ENCODE results near the gene MYRF. TPM values are rescaled to one million over a fixed set of nuclear protein-coding genes. Genes with fewer than 3 reads are reported as not detected.

The MYRF gene
- total RNA-seq, 4 donors from 2014 or later, result 18.2 to 80.9 (median 49.9) TPM

- peak in 2 of 3 donors; percentile 35 to 72 for DNase-seq
- Histone ChIP-seq H3K4me1 (peaks cover 0 to 18% (median 3%) of the 10 kb centered on the region in 4 donors), H3K27me3 (no peaks in the 10 kb centered on the region), H3K36me3 (peaks cover 0 to 36% (median 0%) of the 10 kb centered on the region in 3 donors), H3K4me3 (peak overlapping the region; percentile 65 to 87 (median 80)), H3K9me3 (no peaks in the 10 kb centered on the region), H3K27ac (peak overlapping the region; percentile 91 to 95 (median 93))
- TF ChIP-seq CTCF (IDR thresholded peaks at IDR 0.05), result peak in 1 of 6 experiments; percentile 11
- no peak for TF ChIP-seq POLR2A (IDR thresholded peaks at IDR 0.05)
Measured at GRCh38 chr11:61791737-61792309, 39.4 kb downstream of the MYRF start.

GRCh38 chr11:61792310-61793082, 40.1 kb downstream of the MYRF start, which contains the start of the genes FEN1 and TMEM258:
FEN1 (plus strand) TSS chr11:61792911; CDS start chr11:61795362, 2,451 bp downstream.
TMEM258 (minus strand) TSS chr11:61792599; CDS start chr11:61792558, 41 bp downstream.
- TF ChIP-seq CTCF (IDR thresholded peaks at IDR 0.05) (peak in 3 of 6 experiments; percentile 33 to 42 (median 35)), POLR2A (IDR thresholded peaks at IDR 0.05) (peak; percentile 22 to 43)
- no peaks in the 10 kb centered on the region for H3K27me3 ChIP-seq
- H3K4me3 ChIP-seq, result peak within 1 kb of the TSS; percentile 65 to 87 (median 80)
- H3K27ac ChIP-seq, result peak within 1 kb of the TSS; percentile 91 to 95 (median 93)
- H3K9me3 ChIP-seq, result no peaks in the 10 kb centered on the region
- peaks cover 0 to 30% (median 0%) of the 10 kb centered on the region in 3 donors for H3K36me3 ChIP-seq
- peaks cover 0 to 18% (median 3%) of the 10 kb centered on the region in 4 donors for H3K4me1 ChIP-seq
- DNase-seq, result peak; percentile 90 to 95 (median 94)

GRCh38 chr11:61793083-61793828, 40.8 kb downstream of the MYRF start:
- Histone ChIP-seq H3K27me3 (no peaks in the 10 kb centered on the region), H3K4me3 (peak overlapping the region; percentile 65 to 87 (median 80)), H3K4me1 (peaks cover 0 to 18% (median 3%) of the 10 kb centered on the region in 4 donors), H3K36me3 (peaks cover 0 to 22% (median 0%) of the 10 kb centered on the region in 3 donors), H3K9me3 (no peaks in the 10 kb centered on the region), H3K27ac (peak overlapping the region; percentile 91 to 95 (median 93))
- TF ChIP-seq POLR2A (IDR thresholded peaks at IDR 0.05) (no peak), CTCF (IDR thresholded peaks at IDR 0.05) (no peak)
- DNase-seq, result no peak

- DNase-seq, result no peak
- peaks cover 0 to 18% (median 3%) of the 10 kb centered on the region in 4 donors for H3K4me1 ChIP-seq
- H3K4me3 ChIP-seq, result peak overlapping the region in 1 of 4 donors; percentile 81
- H3K36me3 ChIP-seq, result peaks cover 0 to 16% (median 0%) of the 10 kb centered on the region in 3 donors
- no peak overlapping the region for H3K27ac ChIP-seq
- H3K9me3 ChIP-seq, result no peaks in the 10 kb centered on the region
- no peak for TF ChIP-seq CTCF (IDR thresholded peaks at IDR 0.05)
- no peak for TF ChIP-seq POLR2A (IDR thresholded peaks at IDR 0.05)
- H3K27me3 ChIP-seq, result no peaks in the 10 kb centered on the region
Measured at GRCh38 chr11:61793829-61794204, 41.4 kb downstream of the MYRF start.

GRCh38 chr11:61794579-61794978, 42.1 kb downstream of the MYRF start:
- H3K36me3 ChIP-seq, result peaks cover 0 to 9% (median 0%) of the 10 kb centered on the region in 3 donors
- no peak overlapping the region for H3K4me3 ChIP-seq
- no peaks in the 10 kb centered on the region for H3K27me3 ChIP-seq
- H3K27ac ChIP-seq, result no peak overlapping the region
- DNase-seq, result no peak
- no peak for TF ChIP-seq POLR2A (IDR thresholded peaks at IDR 0.05)
- no peak for TF ChIP-seq CTCF (IDR thresholded peaks at IDR 0.05)
- no peaks in the 10 kb centered on the region for H3K9me3 ChIP-seq
- H3K4me1 ChIP-seq, result peaks cover 0 to 18% (median 3%) of the 10 kb centered on the region in 4 donors
